Eye (tissue), 1 donor: ENCODE measurements around the gene ABCD3.
"Not testable (repeated sequence)": the region's sequence is repeated elsewhere in the genome, so short reads cannot be mapped to it uniquely, and the experiment has no call there.

Experiments used
- DNase-seq: peaks from one replicate; pipeline ENCODE4 v3.0.0-alpha.2; 2015

The ABCD3 gene

DNA sequence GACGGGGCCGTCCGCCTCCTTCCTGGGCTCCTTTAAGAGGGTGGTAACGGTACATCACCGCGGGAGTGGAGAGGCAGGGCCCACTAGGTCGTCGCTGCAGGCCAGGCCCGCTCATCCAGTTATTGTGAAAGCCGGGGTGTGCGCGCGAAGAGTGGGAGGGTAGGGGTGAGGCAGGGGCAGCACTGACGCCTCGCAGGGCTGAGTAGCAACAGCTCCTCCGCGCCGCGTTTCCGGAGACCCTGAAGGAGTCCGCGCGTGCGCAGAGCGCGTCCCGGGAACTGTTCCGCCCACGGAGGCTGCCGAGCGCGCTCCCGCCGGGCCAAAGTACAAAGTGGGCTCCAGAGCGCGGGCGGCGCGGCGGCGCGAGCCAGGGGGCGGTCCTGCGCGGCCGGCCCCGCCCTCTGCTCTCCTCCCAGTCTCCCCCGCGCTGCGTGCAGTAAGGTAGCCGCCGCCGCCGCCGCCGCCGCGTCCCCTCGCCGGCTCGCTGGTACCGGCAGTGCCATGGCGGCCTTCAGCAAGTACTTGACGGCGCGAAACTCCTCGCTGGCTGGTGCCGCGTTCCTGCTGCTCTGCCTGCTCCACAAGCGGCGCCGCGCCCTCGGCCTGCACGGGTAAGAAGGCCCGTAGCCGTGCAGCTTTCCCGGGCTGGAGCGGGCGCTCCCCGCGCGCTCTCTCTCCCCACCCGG is at the start of gene ABCD3:
TSS of gene ABCD3 (plus strand) at position 412 of the 686 bp plus-strand sequence. CDS start at position 502, 90 bp downstream.
- DNase-seq = peak; percentile 99

GRCh38 chr1:94372771-94373170 is 45.4 kb upstream of the ABCD3 start:
- not testable (repeated sequence) for DNase-seq

- DNase-seq = not testable (repeated sequence)
These were observed 44.9 kb upstream of the ABCD3 start for GRCh38 chr1:94373311-94373710.

- not testable (repeated sequence) for DNase-seq
These were observed 42.5 kb upstream of the ABCD3 start for GRCh38 chr1:94375666-94376065.

GRCh38 chr1:94378493-94378892 is 39.7 kb upstream of the ABCD3 start:
- not testable (repeated sequence) for DNase-seq

DNA sequence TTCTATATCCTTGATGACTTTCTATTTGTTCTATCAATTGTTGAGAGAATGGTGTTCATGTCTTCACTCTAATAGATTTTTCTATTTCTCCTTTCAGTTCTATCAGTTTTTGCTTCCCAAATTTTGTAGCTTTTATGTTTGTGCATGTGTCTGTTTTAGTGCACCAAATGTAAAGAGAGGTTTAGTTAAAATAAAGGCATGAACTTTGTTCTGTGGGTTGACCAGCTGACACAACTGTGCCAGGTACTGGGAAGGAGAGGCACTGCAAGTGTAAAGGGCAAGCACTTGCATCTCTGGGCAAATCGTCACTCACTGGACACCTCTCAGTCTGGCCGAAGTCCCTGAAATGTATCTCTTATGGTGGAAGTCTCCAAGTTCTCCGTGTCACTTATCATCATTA is 38.6 kb upstream of the ABCD3 start:
- DNase-seq = no peak

GRCh38 chr1:94382201-94382600 is 36.0 kb upstream of the ABCD3 start:
- no peak for DNase-seq

GRCh38 chr1:94383966-94384408 is 34.2 kb upstream of the ABCD3 start:
- no peak for DNase-seq

DNA sequence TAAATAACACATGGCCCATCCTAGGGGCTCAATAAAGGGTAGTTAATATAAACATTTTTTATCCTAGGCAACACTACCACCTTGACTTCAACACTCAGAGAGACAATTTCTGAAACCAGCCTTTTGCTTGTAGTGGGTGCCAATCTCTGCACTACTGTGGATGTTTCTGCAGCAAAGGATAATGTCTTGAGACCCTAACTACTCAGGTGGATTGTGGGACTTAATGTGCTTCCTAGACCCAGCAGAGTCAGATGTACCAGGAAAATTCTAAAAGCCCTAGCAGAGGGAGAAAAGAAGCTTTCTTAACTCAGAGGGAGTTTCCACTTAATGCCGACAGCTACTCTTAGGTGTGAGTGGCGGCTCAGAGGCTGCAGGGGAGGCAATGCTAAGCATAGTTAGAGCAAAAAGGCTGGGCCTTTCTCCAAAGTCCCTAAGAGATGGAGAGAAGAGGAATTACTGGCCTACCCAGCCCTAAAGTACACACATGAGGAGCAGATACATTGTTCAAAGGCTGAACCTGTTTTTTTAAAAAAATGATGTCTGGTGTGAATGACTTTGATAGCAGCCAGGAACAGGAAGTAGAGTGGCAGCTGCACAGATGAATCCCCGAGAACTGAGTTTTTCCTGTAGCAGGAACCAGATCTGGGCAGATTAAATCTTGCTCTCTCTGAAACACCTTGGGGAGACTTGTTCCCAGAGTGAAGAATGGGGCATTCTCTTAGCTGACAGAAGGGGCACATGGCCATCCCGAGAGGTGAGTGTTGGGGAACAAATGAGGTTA is 33.5 kb upstream of the ABCD3 start:
- DNase-seq = no peak

GRCh38 chr1:94385308-94385929 is 32.8 kb upstream of the ABCD3 start:
- DNase-seq = no peak

GRCh38 chr1:94389298-94389697 is 28.9 kb upstream of the ABCD3 start:
- DNase-seq = no peak

DNA sequence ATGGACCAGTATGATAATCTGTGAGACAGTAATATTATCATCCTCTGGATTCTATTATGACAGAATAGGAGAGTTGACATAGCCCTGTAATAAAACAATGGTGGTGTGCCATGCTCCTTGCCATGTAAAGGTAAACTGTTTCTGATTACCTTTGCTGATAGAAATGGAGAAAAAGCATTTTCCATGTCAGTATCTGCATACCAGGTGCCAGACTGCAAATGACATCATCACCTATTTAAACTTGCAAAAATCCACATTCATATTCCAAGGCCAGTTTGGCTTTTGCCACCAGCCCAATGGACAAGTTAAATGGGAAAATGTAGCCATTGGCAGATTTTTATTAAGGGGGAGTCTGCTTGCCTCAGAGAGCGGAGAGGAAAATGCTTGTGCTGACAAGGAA is 23.9 kb upstream of the ABCD3 start:
- DNase-seq = no peak

DNA sequence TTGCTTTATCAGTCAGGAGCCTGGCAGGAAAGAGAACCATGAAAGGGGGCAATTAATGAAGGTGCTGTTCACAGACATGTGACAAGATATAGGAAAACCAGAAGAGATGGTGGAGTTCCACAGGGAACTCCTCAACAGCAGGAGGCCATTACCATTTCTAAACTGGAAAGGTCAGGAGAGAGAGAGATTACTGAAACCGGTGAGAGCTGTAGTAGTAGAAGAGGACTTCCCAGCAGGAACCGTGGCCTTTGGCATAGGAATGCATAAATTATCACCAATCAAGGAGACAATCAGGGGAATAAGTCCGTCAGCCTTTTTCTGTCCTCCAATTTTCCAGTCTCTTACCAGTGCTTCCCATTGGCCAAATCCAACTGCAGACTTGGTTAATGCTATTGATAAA is 23.0 kb upstream of the ABCD3 start:
- no peak for DNase-seq

- DNase-seq = no peak
These were observed 22.4 kb upstream of the ABCD3 start for GRCh38 chr1:94395748-94396309.

GRCh38 chr1:94396356-94397010 is 21.7 kb upstream of the ABCD3 start:
- DNase-seq = no peak

GRCh38 chr1:94398356-94398755 is 19.8 kb upstream of the ABCD3 start:
- DNase-seq = no peak

DNA sequence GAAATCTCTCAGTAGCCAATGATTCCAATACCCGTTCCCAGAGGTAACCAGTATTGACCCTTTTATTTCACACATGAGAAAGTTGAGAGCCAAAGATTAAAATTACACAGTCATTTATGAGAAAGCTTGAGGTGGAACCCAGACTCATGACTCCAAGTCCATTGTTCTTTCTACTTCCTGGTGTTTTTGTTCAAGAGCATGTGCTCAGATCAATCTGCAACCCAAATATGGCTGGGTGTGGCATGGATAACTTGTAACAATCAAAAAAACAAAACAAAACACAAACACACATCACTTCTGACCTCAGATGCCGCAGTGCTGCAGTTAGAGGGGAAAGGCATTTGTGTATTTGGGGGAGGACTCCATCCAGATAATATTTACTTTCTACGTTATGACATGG is 18.7 kb upstream of the ABCD3 start:
- no peak for DNase-seq

- no peak for DNase-seq
These were observed 17.0 kb upstream of the ABCD3 start for GRCh38 chr1:94401206-94401605.

- no peak for DNase-seq
These were observed 11.7 kb upstream of the ABCD3 start for GRCh38 chr1:94406446-94406845.

- DNase-seq = no peak
These were observed 9.9 kb upstream of the ABCD3 start for GRCh38 chr1:94408104-94408830.

GRCh38 chr1:94411237-94411636 is 7.0 kb upstream of the ABCD3 start:
- no peak for DNase-seq

- DNase-seq = no peak
These were observed 4.9 kb upstream of the ABCD3 start for GRCh38 chr1:94413311-94413710.
